Stimulated activated CD4-positive, alpha-beta T cell treated with anti-CD3 and anti-CD28 coated beads, TNF-alpha, amount 100 ng/mL, for 1 hour (primary cell): ENCODE data around the gene CFAP46.
"Not testable (repeated sequence)": the region's sequence is repeated elsewhere in the genome, so short reads cannot be mapped to it uniquely, and the experiment has no call there.

Experiments
- DNase-seq, 3 donors: peaks; one replicate each; pipeline ENCODE4 v3.0.0-alpha.2; 2020; ENCODE audit warnings: low read depth in 3 of 3, low spot score in 1 of 3

CFAP46 gene

DNA sequence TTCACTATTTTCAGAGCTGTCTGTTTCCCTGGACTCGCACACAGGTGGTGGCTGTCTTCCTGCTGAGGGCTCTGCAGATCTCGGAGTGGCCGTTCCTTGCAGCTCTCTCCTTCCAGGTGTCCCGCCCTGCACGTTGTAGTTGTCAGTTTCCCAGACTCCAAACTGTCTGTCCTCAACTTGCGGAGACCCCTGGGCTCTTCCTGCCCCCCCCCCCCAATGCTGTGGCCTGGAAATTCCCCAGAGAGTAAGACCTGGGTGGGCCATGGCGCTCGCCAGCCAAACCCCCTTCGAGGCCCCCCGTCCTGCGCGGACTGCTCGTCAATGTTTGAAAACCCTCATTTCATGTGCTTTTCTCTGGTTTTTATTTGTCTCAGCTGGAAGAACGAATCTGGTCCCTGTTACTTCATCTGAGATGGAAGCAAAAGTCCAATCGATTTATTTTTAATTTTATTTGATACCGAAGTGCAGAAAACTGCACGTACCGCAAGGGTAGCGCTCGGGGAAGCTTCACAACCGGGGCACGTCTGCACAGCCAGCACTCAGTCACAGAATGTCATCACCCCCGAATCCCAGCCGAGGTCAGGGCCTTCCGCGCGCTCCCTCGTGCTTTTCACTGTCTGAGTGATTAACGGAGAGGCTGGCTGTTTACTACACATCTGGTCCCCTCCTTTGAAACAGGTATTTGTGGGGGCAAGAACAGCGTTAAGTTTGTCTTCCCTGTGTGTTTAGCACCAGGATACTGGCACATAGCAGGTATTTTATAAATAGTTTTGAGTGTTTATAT is 110.0 kb downstream of the CFAP46 start:
- no peak for DNase-seq

DNA sequence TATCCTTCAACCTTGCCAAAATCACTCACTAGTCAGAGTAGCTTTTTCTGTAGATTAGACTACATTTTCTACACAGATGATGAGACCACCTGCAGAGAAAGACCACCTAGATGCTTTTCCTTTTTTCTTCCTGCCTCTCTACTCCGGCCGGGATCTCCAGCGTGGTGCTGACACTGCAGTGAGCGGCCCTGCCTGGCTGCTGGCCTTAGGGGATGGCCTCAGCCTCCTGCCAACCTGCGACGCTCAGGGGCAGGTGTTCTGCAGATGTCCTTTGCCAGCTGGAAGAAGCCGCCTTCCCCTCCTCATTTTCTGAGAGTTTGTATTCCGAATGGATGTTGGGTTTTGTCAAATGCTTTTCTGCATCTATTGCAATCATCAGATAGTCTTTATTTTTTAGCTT is 113.0 kb downstream of the CFAP46 start:
- no peak for DNase-seq

DNA sequence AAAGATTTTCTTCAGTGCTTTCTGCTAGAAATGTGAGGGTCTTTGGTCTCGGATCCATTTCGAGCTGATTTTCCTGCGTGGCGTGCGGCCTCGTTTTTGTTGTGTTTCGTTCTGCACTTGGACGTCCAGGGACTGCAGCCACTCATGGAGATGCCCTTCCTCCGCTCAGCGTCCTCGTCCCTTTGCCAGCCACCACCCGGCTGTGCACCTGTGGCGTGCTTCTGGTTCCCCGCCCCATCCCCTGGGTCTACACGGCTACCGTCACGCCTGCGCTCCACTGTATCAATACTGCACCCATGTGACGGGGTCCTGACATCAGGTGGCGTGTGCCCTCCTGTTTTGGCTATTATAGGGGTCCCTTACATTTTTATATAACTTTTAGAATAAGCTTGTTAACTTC is 113.7 kb downstream of the CFAP46 start:
- no peak for DNase-seq

DNA sequence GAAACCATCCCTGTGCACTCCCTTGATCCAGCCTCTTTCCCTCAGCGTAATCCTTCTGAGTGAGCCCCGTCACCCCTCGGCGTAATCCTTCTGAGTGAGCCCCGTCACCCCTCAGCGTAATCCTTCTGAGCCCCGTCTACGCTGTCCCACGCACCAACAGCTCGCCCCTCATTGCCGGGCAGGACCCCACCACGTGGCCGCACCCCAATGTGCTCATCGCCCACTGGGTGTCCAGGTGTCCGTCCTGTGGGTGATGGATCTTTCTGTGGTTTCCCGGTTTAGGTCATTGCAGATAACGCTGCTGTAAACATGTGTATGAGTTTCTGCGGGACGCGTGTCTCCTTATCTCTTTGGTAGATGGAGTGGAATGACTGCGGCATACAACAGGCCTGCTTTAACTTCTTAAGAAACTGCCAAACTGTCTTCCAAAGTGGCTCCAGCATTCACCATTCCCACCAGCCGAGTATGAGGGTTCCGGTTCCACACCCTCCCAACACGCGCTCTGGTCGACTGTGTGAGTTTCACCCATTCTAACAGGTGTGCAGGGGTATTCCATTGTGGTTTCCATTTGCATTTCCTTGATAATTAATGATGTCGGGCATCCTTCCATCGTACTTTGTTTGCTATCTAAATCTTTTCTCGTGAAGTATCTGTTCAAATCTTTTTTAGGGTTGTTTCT is 114.4 kb downstream of the CFAP46 start:
- no peak for DNase-seq

GRCh38 chr10:132827423-132827789 is 115.0 kb downstream of the CFAP46 start:
- DNase-seq: no peak

GRCh38 chr10:132826524-132827422 is 115.6 kb downstream of the CFAP46 start:
- DNase-seq: no peak

DNA sequence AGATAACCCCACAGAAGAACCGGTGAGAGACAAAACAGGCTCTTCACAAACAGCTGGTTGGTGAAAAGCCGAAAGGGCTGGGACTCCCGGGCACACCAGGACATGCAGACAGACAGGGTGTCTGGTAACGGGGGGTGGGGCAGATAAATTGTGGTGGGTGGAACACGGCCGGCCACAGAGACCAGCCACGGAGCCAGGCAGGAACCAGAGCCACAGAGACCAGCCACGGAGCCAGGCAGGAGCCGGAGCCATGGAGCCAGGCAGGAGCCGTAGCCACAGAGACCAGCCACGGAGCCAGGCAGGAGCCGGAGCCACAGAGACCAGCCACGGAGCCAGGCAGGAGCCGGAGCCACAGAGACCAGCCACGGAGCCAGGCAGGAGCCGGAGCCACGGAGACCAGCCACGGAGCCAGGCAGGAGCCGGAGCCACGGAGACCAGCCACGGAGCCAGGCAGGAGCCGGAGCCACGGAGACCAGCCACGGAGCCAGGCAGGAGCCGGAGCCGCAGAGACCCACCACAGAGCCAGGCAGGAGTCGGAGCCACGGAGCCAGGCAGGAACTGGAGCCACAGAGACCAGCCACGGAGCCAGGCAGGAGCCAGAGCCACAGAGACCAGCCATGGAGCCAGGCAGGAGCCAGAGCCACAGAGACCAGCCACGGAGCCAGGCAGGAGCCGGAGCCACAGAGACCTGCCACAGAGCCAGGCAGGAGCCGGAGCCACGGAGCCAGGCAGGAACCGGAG is 116.4 kb downstream of the CFAP46 start:
- not testable (repeated sequence) for DNase-seq

DNA sequence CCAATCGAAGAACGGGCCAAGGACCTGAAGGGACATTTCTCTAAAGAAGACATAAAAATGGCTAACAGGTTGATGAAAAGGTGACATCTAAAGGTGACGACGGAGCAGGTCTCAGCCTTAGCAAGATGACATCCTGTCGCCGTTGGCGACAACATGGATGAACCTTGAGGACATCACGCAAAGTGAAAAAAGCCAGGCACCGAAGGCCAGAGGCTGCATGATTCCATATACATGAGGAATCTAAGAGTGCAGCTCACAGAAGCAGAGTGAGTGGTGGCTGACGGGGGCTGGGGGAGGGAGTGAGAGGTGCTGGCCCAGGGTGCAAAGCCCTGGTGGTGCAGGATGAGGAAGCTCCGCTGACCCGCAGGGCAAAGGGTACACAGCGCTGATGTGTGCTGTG is 122.3 kb downstream of the CFAP46 start:
- DNase-seq: no peak

GRCh38 chr10:132817701-132818211 is 124.6 kb downstream of the CFAP46 start:
- no peak for DNase-seq

DNA sequence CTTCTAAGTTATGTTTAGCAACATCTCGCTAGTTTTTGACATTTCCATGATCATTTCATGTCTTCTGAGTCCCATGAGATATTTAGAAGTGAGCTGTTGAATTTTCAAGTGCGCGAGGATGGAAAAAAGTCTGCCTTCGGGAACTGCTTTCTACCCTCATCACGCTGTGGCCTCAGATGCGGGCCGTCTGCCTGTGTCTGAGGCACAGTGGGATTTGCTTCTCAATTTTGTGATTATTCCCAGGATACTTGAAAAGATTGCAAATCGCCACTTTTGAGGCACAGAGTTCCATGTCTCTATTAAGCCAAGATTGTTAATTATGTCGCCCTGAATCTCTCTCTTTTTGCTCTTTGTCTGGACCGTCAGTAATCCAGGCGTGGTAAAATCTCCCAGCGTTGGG is 125.7 kb downstream of the CFAP46 start:
- DNase-seq: no peak

GRCh38 chr10:132815168-132815857 is 127.1 kb downstream of the CFAP46 start:
- no peak for DNase-seq

DNA sequence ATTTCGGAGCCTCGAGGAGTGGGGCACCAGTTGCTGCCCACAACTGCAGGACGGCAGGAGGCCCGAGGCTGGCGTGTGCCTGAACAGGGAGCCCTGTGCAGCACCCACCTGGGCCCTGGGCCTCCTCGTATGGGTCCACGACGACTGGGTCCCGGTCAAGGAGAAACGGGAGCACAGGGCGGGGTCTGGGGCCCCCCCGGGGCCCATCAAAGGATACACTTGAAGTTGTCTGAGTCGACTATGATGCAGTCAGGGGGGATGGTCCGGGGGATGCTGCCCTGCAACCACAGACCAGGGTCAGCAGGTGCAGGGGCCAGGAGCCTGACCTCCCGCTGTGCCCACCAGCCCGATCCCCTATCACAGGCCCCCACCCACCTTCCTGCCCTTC is 127.9 kb downstream of the CFAP46 start:
- no peak for DNase-seq

GRCh38 chr10:132813560-132814468 is 128.6 kb downstream of the CFAP46 start:
- no peak for DNase-seq

DNA sequence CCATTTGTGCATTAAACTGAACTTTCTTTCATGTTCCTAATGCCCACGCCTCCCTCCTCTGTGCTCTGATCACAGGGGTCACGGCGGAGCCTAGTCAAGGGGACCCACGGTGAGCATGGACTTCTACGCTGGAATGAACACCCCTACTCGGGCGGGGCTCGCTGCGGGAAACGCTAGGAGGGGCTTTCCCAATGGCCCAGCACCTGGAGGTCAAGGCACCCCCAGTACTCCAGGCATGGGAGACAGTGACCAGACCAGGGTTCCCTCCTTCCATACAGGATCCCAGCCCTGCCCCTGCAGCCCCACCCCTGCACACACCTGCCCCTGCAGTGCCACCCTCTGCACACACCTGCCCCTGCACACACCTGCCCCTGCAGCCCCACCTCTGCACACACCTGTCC is 129.4 kb downstream of the CFAP46 start:
- DNase-seq: no peak

DNA sequence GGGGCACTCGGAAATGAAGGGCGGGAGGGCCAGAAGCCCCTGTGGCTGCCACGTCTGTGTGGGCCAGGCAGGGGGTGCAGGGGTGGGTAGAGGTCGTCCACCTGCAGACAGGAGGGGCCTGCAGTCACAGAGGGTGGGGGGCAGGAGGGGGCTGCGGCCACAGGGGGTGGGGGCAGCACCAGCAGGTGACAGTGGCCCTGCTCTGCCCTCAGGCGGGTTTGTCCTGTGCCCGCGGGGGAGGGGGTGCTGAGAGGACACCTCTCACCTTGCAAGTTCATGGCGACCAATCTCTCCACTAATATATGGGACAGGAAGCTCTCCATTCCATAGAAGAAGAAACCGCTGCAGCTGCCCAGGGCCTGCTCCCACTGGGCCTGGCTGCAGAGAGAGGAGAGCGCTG is 129.8 kb downstream of the CFAP46 start:
- DNase-seq: no peak

DNA sequence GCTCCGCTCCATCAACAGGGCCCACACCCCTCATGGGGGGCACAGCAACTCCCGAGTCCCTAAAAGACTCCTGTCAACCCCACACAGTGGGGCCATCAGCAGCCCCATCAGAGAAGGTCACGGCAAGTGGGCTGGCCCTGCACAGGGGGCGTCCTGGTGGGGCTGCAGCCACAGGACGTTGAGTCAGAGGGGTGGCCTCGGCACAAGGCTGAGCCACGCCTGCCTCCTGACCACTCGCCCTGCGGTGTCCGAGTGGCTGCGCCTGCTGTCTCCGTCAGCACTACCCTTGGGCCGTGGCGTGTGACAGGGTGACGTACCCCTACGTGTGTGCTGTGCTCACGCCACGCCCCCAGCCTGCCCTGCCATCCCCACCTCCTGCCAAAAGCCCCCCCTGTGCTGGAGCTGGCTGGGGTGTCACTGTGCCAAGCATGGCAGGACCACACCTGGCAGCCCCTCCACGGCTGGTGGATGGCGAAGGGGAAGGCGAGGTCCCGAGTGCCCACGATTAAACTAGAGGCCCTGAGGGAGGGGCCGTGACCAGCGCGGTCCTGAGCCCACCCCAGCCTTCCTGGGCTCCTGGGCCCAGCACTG is 130.4 kb downstream of the CFAP46 start:
- DNase-seq: no peak

GRCh38 chr10:132810807-132811700 is 131.3 kb downstream of the CFAP46 start:
- no peak for DNase-seq
